HepG2 (cell line): ENCODE results near the gene RPTOR. TPM values are rescaled to one million over a fixed set of nuclear protein-coding genes. Genes with fewer than 3 reads are reported as not detected.
A peak's percentile ranks its signal among the peaks of the same experiment; 100 is the strongest.

Experiments
- ATAC-seq: fragments of 200-7000 bp; cut with Tn5 transposase; 3 replicates; pipeline ENCODE4 v1.9.1; 2020; ENCODE audit warnings: mild to moderate bottlenecking, moderate library complexity
- BruUV-seq: library from RNA; stranded (reverse); fragments of 400-500 nt; replicated peaks from 2 replicates; lab custom pipeline; 2021; lab: Mats Ljungman, UMichigan
- CTCF ChIA-PET: fragments of 300-600 bp; formaldehyde crosslinking; extraction: SDS; loops from one replicate; lab custom pipeline; 2021; ENCODE audit warnings: low total read pairs, inconsistent platforms, low intra/inter-chr PET ratio; lab: Yijun Ruan, JAX
- POLR2A ChIA-PET: fragments of 350-600 bp; sonication (Branson Sonifier 250); formaldehyde crosslinking; loops from one replicate; lab custom pipeline; 2020; ENCODE audit warnings: antibody characterized with exemption, inconsistent platforms; lab: Yijun Ruan, JAX
- DNase-seq: peaks from one replicate; pipeline ENCODE4 v3.0.0-alpha.2; 2015; ENCODE audit warnings: low spot score
- FAIRE-seq: peaks from 3 replicates; lab custom pipeline; 2011; peaks lifted over from hg19 to GRCh38; lab: Jason Lieb, UNC
- H2AFZ ChIP-seq: one replicate; pipeline ENCODE4 v1.6.1; 2011; ENCODE audit warnings: low read length, inconsistent platforms
- H3K27ac ChIP-seq: fragments of 300-600 bp; 3 replicates; pipeline ENCODE4 v1.8.0; 2011; ENCODE audit warnings: mixed run types, mild to moderate bottlenecking, mixed read lengths, low read length, inconsistent platforms; ENCODE audit not compliant: insufficient read depth; ENCODE audit errors: extremely low read length
- H3K27me3 ChIP-seq, 2 experiments: fragments of 200-600 bp in 1 of 2; 2 replicates in 1 of 2; 3 replicates in 1 of 2; pipeline versions ENCODE4 v1.6.0 to v1.8.0; 2011; ENCODE audit warnings: low read length in 2 of 2, mild to moderate bottlenecking in 2 of 2, moderate library complexity in 2 of 2, inconsistent platforms in 1 of 2; ENCODE audit not compliant: insufficient read depth in 2 of 2, control insufficient read depth in 1 of 2
- H3K36me3 ChIP-seq, 2 experiments: fragments of 200-600 bp in 1 of 2; replicated peaks in 1 of 2; 2 replicates in 1 of 2; 3 replicates in 1 of 2; pipeline versions ENCODE4 v1.5.1 to v1.8.0; 2011; ENCODE audit warnings: low read length in 2 of 2, inconsistent platforms in 1 of 2; ENCODE audit not compliant: insufficient read depth in 2 of 2, control insufficient read depth in 1 of 2
- H3K4me1 ChIP-seq: 2 replicates; pipeline ENCODE4 v1.5.1; 2012; ENCODE audit warnings: low read length, inconsistent platforms; ENCODE audit not compliant: insufficient read depth
- H3K4me2 ChIP-seq: 2 replicates; pipeline ENCODE4 v1.6.0; 2011; ENCODE audit warnings: low read depth, low read length, inconsistent platforms
- H3K4me3 ChIP-seq, 3 experiments: fragments of 200-600 bp in 1 of 3; sonication (generic), shearing (Covaris generic) in 1 of 3; replicated peaks in 1 of 3; 2 replicates each; pipeline ENCODE4 v1.5.1; 2011 to 2016; ENCODE audit warnings: low read length in 3 of 3, inconsistent platforms in 2 of 3, low read depth in 2 of 3, mild to moderate bottlenecking in 2 of 3, control low read depth in 1 of 3, mixed read lengths in 1 of 3; ENCODE audit not compliant: insufficient read depth in 1 of 3
- H3K79me2 ChIP-seq: one replicate; pipeline ENCODE4 v1.6.1; 2011; ENCODE audit warnings: low read length, inconsistent platforms; ENCODE audit not compliant: insufficient read depth
- H3K9ac ChIP-seq: 2 replicates; pipeline ENCODE4 v1.6.0; 2011; ENCODE audit warnings: mild to moderate bottlenecking, low read depth, low read length, inconsistent platforms; ENCODE audit not compliant: insufficient read depth
- H3K9me3 ChIP-seq: 2 replicates; pipeline ENCODE4 v1.5.1; 2012; ENCODE audit warnings: mild to moderate bottlenecking, low read length
- H4K20me1 ChIP-seq: 2 replicates; pipeline ENCODE4 v1.6.0; 2011; ENCODE audit warnings: inconsistent platforms, mild to moderate bottlenecking, low read length, moderate library complexity; ENCODE audit not compliant: insufficient read depth
- CEBPB ChIP-seq: IDR thresholded peaks from 2 replicates; pipeline ENCODE4 v1.6.1; 2011; ENCODE audit warnings: low read depth, low read length, improper control_type of control experiment, borderline replicate concordance
- EP300 ChIP-seq, 3 experiments: sonication (generic) in 1 of 3; formaldehyde crosslinking in 1 of 3; IDR thresholded peaks; 2 replicates each; pipeline versions ENCODE4 v1.5.1 to v1.6.1; 2011 to 2020; ENCODE audit warnings: low read depth in 2 of 3, low read length in 2 of 3, borderline replicate concordance in 1 of 3, improper control_type of control experiment in 1 of 3, mild to moderate bottlenecking in 1 of 3, missing genetic modification reagents in 1 of 3, moderate library complexity in 1 of 3
- MED1 ChIP-seq: sonication (generic); formaldehyde crosslinking; IDR thresholded peaks from 2 replicates; pipeline ENCODE4 v1.4.0; 2020; ENCODE audit warnings: missing genetic modification reagents
- PBX2 ChIP-seq: IDR thresholded peaks from 2 replicates; pipeline ENCODE4 v1.6.1; 2016; ENCODE audit warnings: control low read depth
- RFXAP ChIP-seq: sonication (generic); formaldehyde crosslinking; IDR thresholded peaks from 2 replicates; pipeline ENCODE4 v1.4.0; 2020; ENCODE audit warnings: missing genetic modification reagents, borderline replicate concordance
- ZMAT5 ChIP-seq: sonication (generic); formaldehyde crosslinking; IDR thresholded peaks from 2 replicates; pipeline ENCODE4 v1.5.0; 2020; ENCODE audit warnings: mild to moderate bottlenecking, low read depth, missing genetic modification reagents, borderline replicate concordance
- ZNF652 ChIP-seq: IDR thresholded peaks from 2 replicates; pipeline ENCODE4 v1.6.1; 2016; ENCODE audit warnings: low read depth, borderline replicate concordance
- ZNF687 ChIP-seq: sonication (generic); formaldehyde crosslinking; IDR thresholded peaks from 2 replicates; pipeline ENCODE4 v1.5.1; 2020; ENCODE audit warnings: mild to moderate bottlenecking, missing genetic modification reagents, moderate library complexity
- ZNF776 ChIP-seq: sonication (generic); formaldehyde crosslinking; IDR thresholded peaks from 2 replicates; pipeline ENCODE4 v1.4.0; 2020; ENCODE audit warnings: mild to moderate bottlenecking, missing genetic modification reagents
- WGBS: methylation state at CpG from one replicate; pipeline ENCODE4 v1.1.6; 2017; ENCODE audit warnings: low lambda C conversion rate; 5-methylcytosine and 5-hydroxymethylcytosine counted together
- in situ Hi-C: cut with HindIII; loops from 2 replicates; pipeline ENCODE4 v1.10.0; 2017; ENCODE audit warnings: low pct_unique_long_range_greater_than_20kb; ENCODE audit not compliant: extremely low pct_ligation_motif_present
- intact Hi-C: fragments of 100-400 bp; cut with micrococcal nuclease; formaldehyde crosslinking; loops from one replicate; pipeline ENCODE4 v1.10.0; 2022; ENCODE audit not compliant: unreplicated experiment
- polyA plus RNA-seq, 8 experiments: library from polyadenylated mRNA; depleted of rRNA in 3 of 8; stranded (reverse) in 7 of 8; unstranded in 1 of 8; fragments of >200 nt; fragmentation: Illumina TruSeq in 4 of 8; extraction: Trizol in 4 of 8; gene quantifications; 2 replicates each; pipeline versions ENCODE4 v1.2.1 to v1.2.3, GENCODE V29; 2011 to 2016; ENCODE audit warnings: low read depth in 4 of 8, missing spikeins in 1 of 8, mixed read lengths in 1 of 8; ENCODE audit not compliant: insufficient read depth in 1 of 8
- total RNA-seq, 5 experiments: library from RNA; depleted of rRNA; stranded (reverse); fragments of >200 nt; fragmentation: Illumina TruSeq; extraction: Trizol; gene quantifications; 2 replicates each; pipeline ENCODE4 v1.2.3, GENCODE V29; 2016; ENCODE audit warnings: low read depth in 1 of 5
- TF ChIP-seq, protein P1 (sequence below): sonication (generic); formaldehyde crosslinking; IDR thresholded peaks from 2 replicates; pipeline ENCODE4 v1.4.0; 2020; ENCODE audit warnings: missing genetic modification reagents, mild to moderate bottlenecking, borderline replicate concordance

Gene RPTOR
- total and polyA plus RNA-seq, 2 of the 13 experiments (the other 11 are each of a cell fraction or from before 2014, with no cell fraction given) = 6.6 to 25.3 TPM

DNA sequence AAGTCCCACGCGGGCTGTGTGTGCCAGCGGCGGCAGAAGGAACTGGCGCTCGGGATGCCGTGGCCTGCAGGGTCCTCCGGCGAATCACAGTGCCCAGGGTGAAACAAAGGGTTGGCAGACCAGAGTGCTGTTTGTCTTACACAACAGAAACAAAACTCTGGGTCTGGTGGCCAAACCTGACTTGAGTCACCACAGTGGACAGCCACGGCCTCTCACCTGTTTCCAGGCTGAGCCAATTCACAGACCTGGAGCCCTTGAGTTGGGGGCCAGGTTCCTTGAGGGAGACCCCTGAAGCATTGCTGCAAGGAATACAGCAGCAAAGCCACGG, 444.9 kb downstream of the RPTOR start:
- H3K4me1 ChIP-seq = peaks cover 76% of the 10 kb centered on the region
- WGBS = 6% methylated on average over 5 of the region's 11 CpGs
- H3K4me2 ChIP-seq = peak overlapping the region; percentile 88
- TF ChIP-seq EP300 (IDR thresholded peaks at IDR 0.05; ENCODE audit: low read depth in 2 of 2, low read length in 2 of 2) = no peak
- no peak for TF ChIP-seq EP300 (CRISPR knock-in tag; IDR thresholded peaks at IDR 0.05; ENCODE audit: borderline replicate concordance)
- TF ChIP-seq, protein P1, sequence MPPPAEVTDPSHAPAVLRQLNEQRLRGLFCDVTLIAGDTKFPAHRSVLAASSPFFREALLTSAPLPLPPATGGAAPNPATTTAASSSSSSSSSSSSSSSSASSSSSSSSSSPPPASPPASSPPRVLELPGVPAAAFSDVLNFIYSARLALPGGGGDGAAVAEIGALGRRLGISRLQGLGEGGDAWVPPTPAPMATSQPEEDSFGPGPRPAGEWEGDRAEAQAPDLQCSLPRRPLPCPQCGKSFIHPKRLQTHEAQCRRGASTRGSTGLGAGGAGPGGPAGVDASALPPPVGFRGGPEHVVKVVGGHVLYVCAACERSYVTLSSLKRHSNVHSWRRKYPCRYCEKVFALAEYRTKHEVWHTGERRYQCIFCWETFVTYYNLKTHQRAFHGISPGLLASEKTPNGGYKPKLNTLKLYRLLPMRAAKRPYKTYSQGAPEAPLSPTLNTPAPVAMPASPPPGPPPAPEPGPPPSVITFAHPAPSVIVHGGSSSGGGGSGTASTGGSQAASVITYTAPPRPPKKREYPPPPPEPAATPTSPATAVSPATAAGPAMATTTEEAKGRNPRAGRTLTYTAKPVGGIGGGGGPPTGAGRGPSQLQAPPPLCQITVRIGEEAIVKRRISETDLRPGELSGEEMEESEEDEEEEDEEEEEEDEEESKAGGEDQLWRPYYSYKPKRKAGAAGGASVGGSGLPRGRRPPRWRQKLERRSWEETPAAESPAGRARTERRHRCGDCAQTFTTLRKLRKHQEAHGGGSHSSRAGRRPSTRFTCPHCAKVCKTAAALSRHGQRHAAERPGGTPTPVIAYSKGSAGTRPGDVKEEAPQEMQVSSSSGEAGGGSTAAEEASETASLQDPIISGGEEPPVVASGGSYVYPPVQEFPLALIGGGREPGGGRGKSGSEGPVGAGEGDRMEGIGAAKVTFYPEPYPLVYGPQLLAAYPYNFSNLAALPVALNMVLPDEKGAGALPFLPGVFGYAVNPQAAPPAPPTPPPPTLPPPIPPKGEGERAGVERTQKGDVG (CRISPR knock-in tag) = 0 out of 2 replicates have a peak, but pooled peaks have one; percentile 31
- no peak for TF ChIP-seq PBX2 (CRISPR knock-in tag)
- no peak for TF ChIP-seq ZNF776 (CRISPR knock-in tag)
- 0 out of 2 replicates have a peak, but pooled peaks have one; percentile 59 for TF ChIP-seq RFXAP (CRISPR knock-in tag)
- no peak for TF ChIP-seq MED1 (CRISPR knock-in tag)
- no peak for TF ChIP-seq ZMAT5 (CRISPR knock-in tag)
- no peak for TF ChIP-seq ZNF652 (CRISPR knock-in tag)
- peak; percentile 11; the same call in 1 of the 2 replicates for TF ChIP-seq CEBPB
- peak; percentile 71 for TF ChIP-seq ZNF687 (CRISPR knock-in tag)

More for the DNA sequence above, 444.9 kb downstream of the RPTOR start:
- DNase-seq = peak; percentile 39
- no peak overlapping the region for H3K27ac ChIP-seq
- ATAC-seq = peak; percentile 13
- H3K9me3 ChIP-seq = no peaks in the 10 kb centered on the region
- H3K4me3 ChIP-seq = peak overlapping the region in 2 of 3 experiments; percentile 39 to 74; a peak in 4 of 6 replicates
- intact Hi-C loops = loop anchor here (1.0 kb wide), 1 partner anchor 112 kb away; no protein-coding TSS in a partner anchor
- CTCF ChIA-PET = interaction anchor here (0.8 to 2.9 kb wide), 2 partner anchors 107 to 112 kb away, joined by 3 to 39 read pairs; no protein-coding TSS in a partner anchor
- FAIRE-seq = no peak
- H2AFZ ChIP-seq = no peak overlapping the region
- H4K20me1 ChIP-seq = no peaks in the 10 kb centered on the region
- POLR2A ChIA-PET = interaction anchor here (1.0 to 2.1 kb wide), 6 partner anchors 12 to 108 kb away, joined by 3 to 5 read pairs (median 3); no protein-coding TSS in a partner anchor
- in situ Hi-C loops = loop anchor here (5.0 kb wide), 1 partner anchor 108 kb away; no protein-coding TSS in a partner anchor
- peaks cover 3 to 35% of the 10 kb centered on the region in 2 experiments; a peak in 4 of 5 replicates for H3K27me3 ChIP-seq
- no peaks in the 10 kb centered on the region for H3K36me3 ChIP-seq
- peak overlapping the region; percentile 41; the same call in 1 of the 2 replicates for H3K9ac ChIP-seq
- BruUV-seq = no TSS peak
- no peaks in the 10 kb centered on the region for H3K79me2 ChIP-seq
